Erythroblast (primary cell): Measurements from ENCODE around the gene TFPT.

Experiments used
- GATA1 ChIP-seq: IDR thresholded peaks from 2 replicates; pipeline ENCODE4 v1.6.1; 2011; ENCODE audit warnings: low read depth, mild to moderate bottlenecking, control low read depth, low read length, moderate library complexity
- POLR2A ChIP-seq: IDR thresholded peaks from 2 replicates; pipeline ENCODE4 v1.6.1; 2011; ENCODE audit warnings: mild to moderate bottlenecking, low read length

- TF ChIP-seq POLR2A: no peak
- no peak for TF ChIP-seq GATA1
Measured at GRCh38 chr19:54165222-54165621, 49.8 kb upstream of the TFPT start.
